ENCODE data around the gene SYNPO2. TPM values are rescaled to one million over a fixed set of nuclear protein-coding genes. Genes with fewer than 3 reads are reported as not detected.

The SYNPO2 gene
- total RNA-seq, 1 experiment from 2014 or later = 0.93 TPM

DNA sequence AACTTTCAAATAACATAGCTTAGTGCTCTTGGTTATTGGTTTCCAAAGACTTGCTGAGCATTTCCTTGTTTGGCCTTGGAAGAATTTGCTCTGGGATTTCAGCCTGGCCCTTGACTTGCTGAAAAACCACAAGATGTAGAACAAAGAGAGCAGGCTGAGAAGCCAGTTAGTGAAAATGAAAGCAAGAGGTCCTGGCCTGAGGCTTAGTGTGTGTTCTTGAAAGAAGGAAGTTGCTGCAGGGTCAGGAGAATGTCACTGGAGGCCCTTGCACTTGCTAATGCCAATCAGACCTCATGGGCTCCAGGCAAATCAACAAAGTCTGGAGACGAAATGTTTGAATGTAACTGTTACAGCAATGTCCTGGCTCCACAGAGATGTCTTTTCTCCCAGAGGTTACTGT is 79.4 kb downstream of the SYNPO2 start:
- intact Hi-C loops (cut with micrococcal nuclease) = no loop called here
- H3K9ac ChIP-seq (ENCODE audit: low read length) = no peak overlapping the region
- H3K4me1 ChIP-seq (ENCODE audit: control insufficient read depth in 1 of 2, insufficient read depth in 2 of 2, low read length in 2 of 2) = no peaks in the 10 kb centered on the region; a peak in 1 of 4 replicates
- ChIA-PET CTCF (interaction anchor here (1.1 to 1.2 kb wide), 2 partner anchors 193 to 196 kb away, joined by 3 to 6 read pairs; no protein-coding TSS in a partner anchor), RAD21 (ENCODE audit: low non-redundant PET in 1 of 2, low total read pairs in 2 of 2, uncharacterized antibody in 2 of 2, unreplicated experiment in 2 of 2) (interaction anchor here in 1 of 2 experiments (1.1 kb wide), 1 partner anchor 227 kb away, joined by 3 read pairs; no protein-coding TSS in a partner anchor), POLR2A (no interaction called here)
- no peak overlapping the region for H3K27ac ChIP-seq (ENCODE audit: low read depth, low read length)
- H4K20me1 ChIP-seq (ENCODE audit: insufficient read depth) = no peaks in the 10 kb centered on the region
- TF ChIP-seq, protein P1, sequence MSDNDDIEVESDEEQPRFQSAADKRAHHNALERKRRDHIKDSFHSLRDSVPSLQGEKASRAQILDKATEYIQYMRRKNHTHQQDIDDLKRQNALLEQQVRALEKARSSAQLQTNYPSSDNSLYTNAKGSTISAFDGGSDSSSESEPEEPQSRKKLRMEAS (IDR thresholded peaks at IDR 0.05) = no peak
- TF ChIP-seq ELF1 (IDR thresholded peaks at IDR 0.05; ENCODE audit: borderline replicate concordance, low read depth) (no peak), CBX3 (IDR thresholded peaks at IDR 0.05; ENCODE audit: low read depth) (no peak), CEBPB (IDR thresholded peaks at IDR 0.05; ENCODE audit: low read depth) (no peak), ZFX (IDR thresholded peaks at IDR 0.05) (no peak), EZH2 (IDR thresholded peaks at IDR 0.05) (no peak)
- TF ChIP-seq, protein P2, sequence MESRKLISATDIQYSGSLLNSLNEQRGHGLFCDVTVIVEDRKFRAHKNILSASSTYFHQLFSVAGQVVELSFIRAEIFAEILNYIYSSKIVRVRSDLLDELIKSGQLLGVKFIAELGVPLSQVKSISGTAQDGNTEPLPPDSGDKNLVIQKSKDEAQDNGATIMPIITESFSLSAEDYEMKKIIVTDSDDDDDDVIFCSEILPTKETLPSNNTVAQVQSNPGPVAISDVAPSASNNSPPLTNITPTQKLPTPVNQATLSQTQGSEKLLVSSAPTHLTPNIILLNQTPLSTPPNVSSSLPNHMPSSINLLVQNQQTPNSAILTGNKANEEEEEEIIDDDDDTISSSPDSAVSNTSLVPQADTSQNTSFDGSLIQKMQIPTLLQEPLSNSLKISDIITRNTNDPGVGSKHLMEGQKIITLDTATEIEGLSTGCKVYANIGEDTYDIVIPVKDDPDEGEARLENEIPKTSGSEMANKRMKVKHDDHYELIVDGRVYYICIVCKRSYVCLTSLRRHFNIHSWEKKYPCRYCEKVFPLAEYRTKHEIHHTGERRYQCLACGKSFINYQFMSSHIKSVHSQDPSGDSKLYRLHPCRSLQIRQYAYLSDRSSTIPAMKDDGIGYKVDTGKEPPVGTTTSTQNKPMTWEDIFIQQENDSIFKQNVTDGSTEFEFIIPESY (IDR thresholded peaks at IDR 0.05; ENCODE audit: extremely low read depth, insufficient replicate concordance, low read length) = no peak
- TF ChIP-seq, protein P3, sequence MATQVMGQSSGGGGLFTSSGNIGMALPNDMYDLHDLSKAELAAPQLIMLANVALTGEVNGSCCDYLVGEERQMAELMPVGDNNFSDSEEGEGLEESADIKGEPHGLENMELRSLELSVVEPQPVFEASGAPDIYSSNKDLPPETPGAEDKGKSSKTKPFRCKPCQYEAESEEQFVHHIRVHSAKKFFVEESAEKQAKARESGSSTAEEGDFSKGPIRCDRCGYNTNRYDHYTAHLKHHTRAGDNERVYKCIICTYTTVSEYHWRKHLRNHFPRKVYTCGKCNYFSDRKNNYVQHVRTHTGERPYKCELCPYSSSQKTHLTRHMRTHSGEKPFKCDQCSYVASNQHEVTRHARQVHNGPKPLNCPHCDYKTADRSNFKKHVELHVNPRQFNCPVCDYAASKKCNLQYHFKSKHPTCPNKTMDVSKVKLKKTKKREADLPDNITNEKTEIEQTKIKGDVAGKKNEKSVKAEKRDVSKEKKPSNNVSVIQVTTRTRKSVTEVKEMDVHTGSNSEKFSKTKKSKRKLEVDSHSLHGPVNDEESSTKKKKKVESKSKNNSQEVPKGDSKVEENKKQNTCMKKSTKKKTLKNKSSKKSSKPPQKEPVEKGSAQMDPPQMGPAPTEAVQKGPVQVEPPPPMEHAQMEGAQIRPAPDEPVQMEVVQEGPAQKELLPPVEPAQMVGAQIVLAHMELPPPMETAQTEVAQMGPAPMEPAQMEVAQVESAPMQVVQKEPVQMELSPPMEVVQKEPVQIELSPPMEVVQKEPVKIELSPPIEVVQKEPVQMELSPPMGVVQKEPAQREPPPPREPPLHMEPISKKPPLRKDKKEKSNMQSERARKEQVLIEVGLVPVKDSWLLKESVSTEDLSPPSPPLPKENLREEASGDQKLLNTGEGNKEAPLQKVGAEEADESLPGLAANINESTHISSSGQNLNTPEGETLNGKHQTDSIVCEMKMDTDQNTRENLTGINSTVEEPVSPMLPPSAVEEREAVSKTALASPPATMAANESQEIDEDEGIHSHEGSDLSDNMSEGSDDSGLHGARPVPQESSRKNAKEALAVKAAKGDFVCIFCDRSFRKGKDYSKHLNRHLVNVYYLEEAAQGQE (IDR thresholded peaks at IDR 0.05; ENCODE audit: low read depth) = no peak
- no peaks in the 10 kb centered on the region for H3K9me3 ChIP-seq (ENCODE audit: control insufficient read depth in 1 of 2, insufficient read depth in 1 of 2, low read depth in 1 of 2, low read length in 2 of 2)
- H3K27me3 ChIP-seq (ENCODE audit: insufficient read depth, low read length) = no peaks in the 10 kb centered on the region
- no peak overlapping the region for H2AFZ ChIP-seq (ENCODE audit: low read depth, low read length, poor library complexity, severe bottlenecking)
- ATAC-seq (no peak), DNase-seq (ENCODE audit: low read depth, low spot score) (no peak)
- no peak overlapping the region for H3K4me2 ChIP-seq (ENCODE audit: low read length)
- H3K4me3 ChIP-seq (replicated peaks in 1 of 2; ENCODE audit: low read depth in 1 of 2, low read length in 2 of 2) = no peak overlapping the region
- H3K36me3 ChIP-seq (ENCODE audit: control insufficient read depth in 1 of 2, insufficient read depth in 2 of 2, low read length in 2 of 2) = no peaks in the 10 kb centered on the region
- no peaks in the 10 kb centered on the region for H3K9me2 ChIP-seq (ENCODE audit: insufficient read depth)
- BruUV-seq (replicated peaks) = no TSS peak
- H3K79me2 ChIP-seq (ENCODE audit: insufficient read depth, low read length) = no peaks in the 10 kb centered on the region
